NCI-H1694 treated with DMSO at 0.1 percent for 48 hours (cell line): ENCODE measurements around the gene TIAM1.

Experiments used
- DNase-seq: peaks from one replicate; lab custom pipeline; 2025; lab: John Stamatoyannopoulos, UW

Gene TIAM1

GRCh38 chr21:31078216-31078615, 265.8 kb downstream of the TIAM1 start:
- no peak for DNase-seq

- no peak for DNase-seq
Observed at GRCh38 chr21:31075848-31076247, 268.2 kb downstream of the TIAM1 start.

- DNase-seq = no peak
Observed at GRCh38 chr21:31072533-31072932, 271.5 kb downstream of the TIAM1 start.
